ENCODE results near the gene ENPP6.

The ENPP6 gene

GRCh38 chr4:184151988-184152485 lies 65.6 kb downstream of the ENPP6 start:
- H3K4me2 ChIP-seq (ENCODE audit: low read length): no peak overlapping the region
- no peaks in the 10 kb centered on the region for H3K9me2 ChIP-seq (ENCODE audit: low read depth, low read length)
- H2AFZ ChIP-seq (ENCODE audit: low read length): no peak overlapping the region
- no peaks in the 10 kb centered on the region for H3K27me3 ChIP-seq (ENCODE audit: insufficient read depth, low read length)
- H3K4me3 ChIP-seq (ENCODE audit: low read depth, low read length, poor library complexity, severe bottlenecking): no peak overlapping the region
- no peaks in the 10 kb centered on the region for H3K9me3 ChIP-seq (ENCODE audit: low read length)
- H3K36me3 ChIP-seq (ENCODE audit: insufficient read depth, low read length): no peaks in the 10 kb centered on the region
- H3K4me1 ChIP-seq (ENCODE audit: insufficient read depth, low read length, severe bottlenecking): no peaks in the 10 kb centered on the region
- no peaks in the 10 kb centered on the region for H3K79me2 ChIP-seq (ENCODE audit: insufficient read depth, low read length)
- no peaks in the 10 kb centered on the region for H4K20me1 ChIP-seq (ENCODE audit: insufficient read depth, low read length)
- TF ChIP-seq EZH2 (IDR thresholded peaks at IDR 0.05; ENCODE audit: borderline replicate concordance, low read length): no peak
- no peak for TF ChIP-seq CTCF (IDR thresholded peaks at IDR 0.05; ENCODE audit: low read length)
- no peak overlapping the region for H3K9ac ChIP-seq (ENCODE audit: low read length)
- H3F3A ChIP-seq (ENCODE audit: insufficient read depth, low read length): no peaks in the 10 kb centered on the region
- no peak overlapping the region for H3K27ac ChIP-seq (ENCODE audit: low read depth, low read length, poor library complexity, severe bottlenecking)

- H3K4me2 ChIP-seq (ENCODE audit: low read length): no peak overlapping the region
- no peaks in the 10 kb centered on the region for H3F3A ChIP-seq (ENCODE audit: insufficient read depth, low read length)
- no peaks in the 10 kb centered on the region for H3K9me2 ChIP-seq (ENCODE audit: low read depth, low read length)
- no peaks in the 10 kb centered on the region for H3K9me3 ChIP-seq (ENCODE audit: low read length)
- H3K79me2 ChIP-seq (ENCODE audit: insufficient read depth, low read length): no peaks in the 10 kb centered on the region
- no peaks in the 10 kb centered on the region for H3K36me3 ChIP-seq (ENCODE audit: insufficient read depth, low read length)
- H3K4me1 ChIP-seq (ENCODE audit: insufficient read depth, low read length, severe bottlenecking): no peaks in the 10 kb centered on the region
- no peak overlapping the region for H3K4me3 ChIP-seq (ENCODE audit: low read depth, low read length, poor library complexity, severe bottlenecking)
- H3K9ac ChIP-seq (ENCODE audit: low read length): no peak overlapping the region
- no peak overlapping the region for H3K27ac ChIP-seq (ENCODE audit: low read depth, low read length, poor library complexity, severe bottlenecking)
- TF ChIP-seq CTCF (IDR thresholded peaks at IDR 0.05; ENCODE audit: low read length) (no peak), EZH2 (IDR thresholded peaks at IDR 0.05; ENCODE audit: borderline replicate concordance, low read length) (no peak)
- no peaks in the 10 kb centered on the region for H3K27me3 ChIP-seq (ENCODE audit: insufficient read depth, low read length)
- no peak overlapping the region for H2AFZ ChIP-seq (ENCODE audit: low read length)
- H4K20me1 ChIP-seq (ENCODE audit: insufficient read depth, low read length): no peaks in the 10 kb centered on the region
Measured at GRCh38 chr4:184150102-184150839, 67.4 kb downstream of the ENPP6 start.

GRCh38 chr4:184148738-184149637 lies 68.7 kb downstream of the ENPP6 start:
- Histone ChIP-seq H3K79me2 (ENCODE audit: insufficient read depth, low read length) (no peaks in the 10 kb centered on the region), H4K20me1 (ENCODE audit: insufficient read depth, low read length) (no peaks in the 10 kb centered on the region), H3K4me3 (ENCODE audit: low read depth, low read length, poor library complexity, severe bottlenecking) (no peak overlapping the region), H3K4me1 (ENCODE audit: insufficient read depth, low read length, severe bottlenecking) (no peaks in the 10 kb centered on the region), H3F3A (ENCODE audit: insufficient read depth, low read length) (no peaks in the 10 kb centered on the region), H3K9ac (ENCODE audit: low read length) (no peak overlapping the region), H3K9me2 (ENCODE audit: low read depth, low read length) (no peaks in the 10 kb centered on the region), H3K4me2 (ENCODE audit: low read length) (no peak overlapping the region), H3K36me3 (ENCODE audit: insufficient read depth, low read length) (no peaks in the 10 kb centered on the region), H3K27ac (ENCODE audit: low read depth, low read length, poor library complexity, severe bottlenecking) (no peak overlapping the region), H3K9me3 (ENCODE audit: low read length) (no peaks in the 10 kb centered on the region), H2AFZ (ENCODE audit: low read length) (no peak overlapping the region), H3K27me3 (ENCODE audit: insufficient read depth, low read length) (no peaks in the 10 kb centered on the region)
- TF ChIP-seq CTCF (IDR thresholded peaks at IDR 0.05; ENCODE audit: low read length) (no peak), EZH2 (IDR thresholded peaks at IDR 0.05; ENCODE audit: borderline replicate concordance, low read length) (no peak)
